ENCODE results near the gene MELK.

Gene MELK

GRCh38 chr9:36543916-36544315 lies 28.8 kb upstream of the MELK start:
- H3K4me1 ChIP-seq (ENCODE audit: low read length), result no peaks in the 10 kb centered on the region
- no peak overlapping the region for H2AFZ ChIP-seq (ENCODE audit: low read length)
- no peak overlapping the region for H3K4me2 ChIP-seq (ENCODE audit: low read depth, low read length)
- DNase-seq, result no peak
- H3K9me3 ChIP-seq (replicated peaks; ENCODE audit: insufficient read depth, low read length), result no peaks in the 10 kb centered on the region
- H3K27ac ChIP-seq (ENCODE audit: low read length), result no peak overlapping the region
- H3F3A ChIP-seq (ENCODE audit: insufficient read depth, low read length), result no peaks in the 10 kb centered on the region
- no peaks in the 10 kb centered on the region for H3K79me2 ChIP-seq (ENCODE audit: low read length)
- no peak overlapping the region for H3K9ac ChIP-seq (ENCODE audit: low read length)
- H3K4me3 ChIP-seq (ENCODE audit: low read length), result no peak overlapping the region
- H3K27me3 ChIP-seq (replicated peaks; ENCODE audit: insufficient read depth, low read length), result no peaks in the 10 kb centered on the region
- H3K9me2 ChIP-seq (replicated peaks; ENCODE audit: insufficient read depth, low read length), result no peaks in the 10 kb centered on the region
- no peaks in the 10 kb centered on the region for H3K36me3 ChIP-seq (replicated peaks; ENCODE audit: insufficient read depth, low read length)
- TF ChIP-seq EZH2 (optimal IDR thresholded peaks at IDR 0.05; ENCODE audit: low read depth, low read length) (no peak), CTCF (IDR thresholded peaks at IDR 0.05; ENCODE audit: low read length) (no peak), EZH2phosphoT487 (IDR thresholded peaks at IDR 0.05; ENCODE audit: low read length) (no peak)
- H4K20me1 ChIP-seq (ENCODE audit: insufficient read depth, low read length), result no peaks in the 10 kb centered on the region

DNA sequence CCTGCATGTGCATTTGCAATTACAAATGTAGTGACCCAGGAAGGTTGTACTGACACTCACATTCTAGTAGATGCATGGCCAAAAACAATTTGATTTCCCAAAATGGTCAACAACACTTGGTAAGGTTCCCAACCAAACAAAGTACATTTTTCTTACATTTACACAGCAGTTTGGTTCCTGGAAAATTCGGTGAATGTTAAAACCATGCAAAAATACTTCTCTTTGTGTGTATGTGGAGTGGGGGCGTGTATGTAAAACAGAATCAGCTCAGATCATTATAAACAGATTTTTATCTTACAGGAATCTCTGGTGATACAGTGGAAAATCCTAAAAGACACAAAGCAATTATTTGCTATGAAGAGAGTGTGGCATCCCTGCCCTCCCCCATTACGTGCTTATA lies 25.1 kb upstream of the MELK start:
- H2AFZ ChIP-seq (ENCODE audit: low read length), result no peak overlapping the region
- no peak overlapping the region for H3K27ac ChIP-seq (ENCODE audit: low read length)
- H3K9me3 ChIP-seq (replicated peaks; ENCODE audit: insufficient read depth, low read length), result no peaks in the 10 kb centered on the region
- no peaks in the 10 kb centered on the region for H3F3A ChIP-seq (ENCODE audit: insufficient read depth, low read length)
- no peaks in the 10 kb centered on the region for H3K9me2 ChIP-seq (replicated peaks; ENCODE audit: insufficient read depth, low read length)
- no peak overlapping the region for H3K4me3 ChIP-seq (ENCODE audit: low read length)
- no peaks in the 10 kb centered on the region for H4K20me1 ChIP-seq (ENCODE audit: insufficient read depth, low read length)
- no peaks in the 10 kb centered on the region for H3K4me1 ChIP-seq (ENCODE audit: low read length)
- no peak overlapping the region for H3K9ac ChIP-seq (ENCODE audit: low read length)
- no peak for TF ChIP-seq CTCF (IDR thresholded peaks at IDR 0.05; ENCODE audit: low read length)
- no peak for TF ChIP-seq EZH2phosphoT487 (IDR thresholded peaks at IDR 0.05; ENCODE audit: low read length)
- no peak for TF ChIP-seq EZH2 (optimal IDR thresholded peaks at IDR 0.05; ENCODE audit: low read depth, low read length)
- no peaks in the 10 kb centered on the region for H3K36me3 ChIP-seq (replicated peaks; ENCODE audit: insufficient read depth, low read length)
- no peaks in the 10 kb centered on the region for H3K27me3 ChIP-seq (replicated peaks; ENCODE audit: insufficient read depth, low read length)
- no peak overlapping the region for H3K4me2 ChIP-seq (ENCODE audit: low read depth, low read length)
- no peaks in the 10 kb centered on the region for H3K79me2 ChIP-seq (ENCODE audit: low read length)
- DNase-seq, result no peak

GRCh38 chr9:36548454-36548853 lies 24.2 kb upstream of the MELK start:
- no peaks in the 10 kb centered on the region for H3K27me3 ChIP-seq (replicated peaks; ENCODE audit: insufficient read depth, low read length)
- no peaks in the 10 kb centered on the region for H3K9me2 ChIP-seq (replicated peaks; ENCODE audit: insufficient read depth, low read length)
- H3K36me3 ChIP-seq (replicated peaks; ENCODE audit: insufficient read depth, low read length), result no peaks in the 10 kb centered on the region
- H4K20me1 ChIP-seq (ENCODE audit: insufficient read depth, low read length), result no peaks in the 10 kb centered on the region
- no peaks in the 10 kb centered on the region for H3K79me2 ChIP-seq (ENCODE audit: low read length)
- H3K9ac ChIP-seq (ENCODE audit: low read length), result no peak overlapping the region
- no peaks in the 10 kb centered on the region for H3F3A ChIP-seq (ENCODE audit: insufficient read depth, low read length)
- no peak overlapping the region for H3K4me3 ChIP-seq (ENCODE audit: low read length)
- no peak overlapping the region for H2AFZ ChIP-seq (ENCODE audit: low read length)
- DNase-seq, result no peak
- no peak overlapping the region for H3K27ac ChIP-seq (ENCODE audit: low read length)
- TF ChIP-seq EZH2 (optimal IDR thresholded peaks at IDR 0.05; ENCODE audit: low read depth, low read length) (no peak), EZH2phosphoT487 (IDR thresholded peaks at IDR 0.05; ENCODE audit: low read length) (no peak), CTCF (IDR thresholded peaks at IDR 0.05; ENCODE audit: low read length) (no peak)
- no peak overlapping the region for H3K4me2 ChIP-seq (ENCODE audit: low read depth, low read length)
- no peaks in the 10 kb centered on the region for H3K9me3 ChIP-seq (replicated peaks; ENCODE audit: insufficient read depth, low read length)
- H3K4me1 ChIP-seq (ENCODE audit: low read length), result no peaks in the 10 kb centered on the region
